Liver (tissue), 3 donors: ENCODE results near the gene ABCG2.

Experiments used
- ATF3 ChIP-seq: IDR thresholded peaks from 2 replicates; pipeline ENCODE4 v1.6.1; 2016; ENCODE audit warnings: antibody characterized with exemption
- CTCF ChIP-seq: fragments of 150-350 bp; IDR thresholded peaks from 2 replicates; pipeline ENCODE4 v1.5.1; 2017; ENCODE audit warnings: improper control_type of control experiment, low read depth, low read length; ENCODE audit not compliant: missing input control
- EGR1 ChIP-seq, 2 donors: IDR thresholded peaks; 2 replicates each; pipeline ENCODE4 v1.6.1; 2016 to 2018; ENCODE audit warnings: antibody characterized with exemption in 2 of 2, low read depth in 2 of 2
- JUND ChIP-seq, 2 donors: IDR thresholded peaks; 2 replicates each; pipeline ENCODE4 v1.6.1; 2016; ENCODE audit warnings: antibody characterized with exemption in 2 of 2
- MAX ChIP-seq: IDR thresholded peaks from 2 replicates; pipeline ENCODE4 v1.6.1; 2016; ENCODE audit warnings: antibody characterized with exemption
- NR2F2 ChIP-seq: IDR thresholded peaks from 2 replicates; pipeline ENCODE4 v1.6.1; 2016; ENCODE audit warnings: antibody characterized with exemption
- RAD21 ChIP-seq, 2 donors: IDR thresholded peaks; 2 replicates each; pipeline ENCODE4 v1.6.1; 2016; ENCODE audit warnings: antibody characterized with exemption in 2 of 2, mild to moderate bottlenecking in 2 of 2
- RXRA ChIP-seq, 2 donors: IDR thresholded peaks; 2 replicates each; pipeline ENCODE4 v1.6.1; 2017 to 2018; ENCODE audit warnings: antibody characterized with exemption in 2 of 2, mild to moderate bottlenecking in 1 of 2
- SP1 ChIP-seq: IDR thresholded peaks from 2 replicates; pipeline ENCODE4 v1.6.1; 2018; ENCODE audit warnings: antibody characterized with exemption, mild to moderate bottlenecking
- TAF1 ChIP-seq: conservative IDR thresholded peaks from 2 replicates; pipeline ENCODE4 v1.6.1; 2016; ENCODE audit warnings: antibody characterized with exemption, mild to moderate bottlenecking
- YY1 ChIP-seq: IDR thresholded peaks from 2 replicates; pipeline ENCODE4 v1.6.1; 2016; ENCODE audit warnings: antibody characterized with exemption, mild to moderate bottlenecking
- ZBTB33 ChIP-seq: IDR thresholded peaks from 2 replicates; pipeline ENCODE4 v1.6.1; 2016; ENCODE audit warnings: antibody characterized with exemption
- TF ChIP-seq, protein P1 (sequence below): IDR thresholded peaks from 2 replicates; pipeline ENCODE4 v1.6.1; 2016; ENCODE audit warnings: antibody characterized with exemption, mild to moderate bottlenecking
- donor health status: healthy.
- donor health status: healthy.

DNA sequence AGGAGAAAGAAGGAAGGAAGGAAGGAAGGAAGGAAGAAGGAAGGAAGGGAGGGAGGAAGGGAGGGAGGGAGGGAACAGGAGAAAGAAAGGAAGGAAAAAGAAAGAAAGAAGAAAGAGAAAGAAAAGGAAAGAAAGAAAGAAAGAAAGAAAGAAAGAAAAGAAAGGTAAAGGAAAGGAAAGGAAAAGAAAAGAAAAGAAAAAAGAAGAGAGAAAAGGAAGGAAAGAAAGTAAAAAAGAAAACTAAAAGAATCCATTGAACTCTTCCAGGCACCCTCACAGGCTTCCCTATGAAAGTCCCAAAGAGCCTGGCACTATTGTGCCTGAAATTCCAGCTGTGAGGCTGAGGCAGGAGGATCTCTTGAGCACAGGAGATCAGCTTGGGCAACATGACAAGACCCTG lies 11.5 kb downstream of the ABCG2 start:
- no peak for TF ChIP-seq MAX
- TF ChIP-seq CTCF, result no peak
- no peak for TF ChIP-seq YY1
- TF ChIP-seq ZBTB33, result no peak
- no peak for TF ChIP-seq RXRA (IDR thresholded peaks at IDR 0.05)
- TF ChIP-seq TAF1, result no peak
- no peak for TF ChIP-seq JUND (IDR thresholded peaks at IDR 0.05)
- TF ChIP-seq, protein P1, sequence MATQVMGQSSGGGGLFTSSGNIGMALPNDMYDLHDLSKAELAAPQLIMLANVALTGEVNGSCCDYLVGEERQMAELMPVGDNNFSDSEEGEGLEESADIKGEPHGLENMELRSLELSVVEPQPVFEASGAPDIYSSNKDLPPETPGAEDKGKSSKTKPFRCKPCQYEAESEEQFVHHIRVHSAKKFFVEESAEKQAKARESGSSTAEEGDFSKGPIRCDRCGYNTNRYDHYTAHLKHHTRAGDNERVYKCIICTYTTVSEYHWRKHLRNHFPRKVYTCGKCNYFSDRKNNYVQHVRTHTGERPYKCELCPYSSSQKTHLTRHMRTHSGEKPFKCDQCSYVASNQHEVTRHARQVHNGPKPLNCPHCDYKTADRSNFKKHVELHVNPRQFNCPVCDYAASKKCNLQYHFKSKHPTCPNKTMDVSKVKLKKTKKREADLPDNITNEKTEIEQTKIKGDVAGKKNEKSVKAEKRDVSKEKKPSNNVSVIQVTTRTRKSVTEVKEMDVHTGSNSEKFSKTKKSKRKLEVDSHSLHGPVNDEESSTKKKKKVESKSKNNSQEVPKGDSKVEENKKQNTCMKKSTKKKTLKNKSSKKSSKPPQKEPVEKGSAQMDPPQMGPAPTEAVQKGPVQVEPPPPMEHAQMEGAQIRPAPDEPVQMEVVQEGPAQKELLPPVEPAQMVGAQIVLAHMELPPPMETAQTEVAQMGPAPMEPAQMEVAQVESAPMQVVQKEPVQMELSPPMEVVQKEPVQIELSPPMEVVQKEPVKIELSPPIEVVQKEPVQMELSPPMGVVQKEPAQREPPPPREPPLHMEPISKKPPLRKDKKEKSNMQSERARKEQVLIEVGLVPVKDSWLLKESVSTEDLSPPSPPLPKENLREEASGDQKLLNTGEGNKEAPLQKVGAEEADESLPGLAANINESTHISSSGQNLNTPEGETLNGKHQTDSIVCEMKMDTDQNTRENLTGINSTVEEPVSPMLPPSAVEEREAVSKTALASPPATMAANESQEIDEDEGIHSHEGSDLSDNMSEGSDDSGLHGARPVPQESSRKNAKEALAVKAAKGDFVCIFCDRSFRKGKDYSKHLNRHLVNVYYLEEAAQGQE, result no peak
- TF ChIP-seq ATF3, result no peak
- TF ChIP-seq EGR1 (IDR thresholded peaks at IDR 0.05; ENCODE audit: low read depth in 2 of 2), result no peak
- TF ChIP-seq NR2F2, result no peak
- TF ChIP-seq SP1, result no peak
- TF ChIP-seq RAD21 (IDR thresholded peaks at IDR 0.05), result no peak
